COLO668 (cell line): Measurements from ENCODE around the gene PAX3.

Source experiments
- DNase-seq: peaks from one replicate; lab custom pipeline; 2025; ENCODE audit not compliant: unreplicated experiment; lab: John Stamatoyannopoulos, UW

The PAX3 gene

DNA sequence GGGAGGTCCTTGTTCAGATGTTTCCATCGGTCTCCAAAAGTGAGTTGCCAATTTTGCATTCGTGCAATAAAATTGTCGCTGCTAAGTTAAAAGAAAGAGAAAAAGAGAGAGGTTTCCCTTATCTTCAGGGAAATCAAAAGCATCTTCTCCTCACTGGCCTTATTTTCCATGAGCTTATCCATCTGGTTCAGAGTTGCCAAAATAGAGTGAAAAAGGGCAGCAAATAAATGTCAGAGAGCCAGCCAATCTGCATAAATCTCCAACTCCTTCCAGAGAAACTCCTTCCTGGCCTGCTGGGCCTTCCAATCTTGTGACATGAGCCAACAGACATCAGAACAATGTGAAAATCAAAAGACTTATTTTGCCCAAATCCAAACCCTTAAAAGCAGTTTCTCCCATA is 28.4 kb downstream of the PAX3 start:
- DNase-seq, result no peak

- DNase-seq, result no peak
Measured at GRCh38 chr2:222269132-222269531, 29.7 kb downstream of the PAX3 start.

DNA sequence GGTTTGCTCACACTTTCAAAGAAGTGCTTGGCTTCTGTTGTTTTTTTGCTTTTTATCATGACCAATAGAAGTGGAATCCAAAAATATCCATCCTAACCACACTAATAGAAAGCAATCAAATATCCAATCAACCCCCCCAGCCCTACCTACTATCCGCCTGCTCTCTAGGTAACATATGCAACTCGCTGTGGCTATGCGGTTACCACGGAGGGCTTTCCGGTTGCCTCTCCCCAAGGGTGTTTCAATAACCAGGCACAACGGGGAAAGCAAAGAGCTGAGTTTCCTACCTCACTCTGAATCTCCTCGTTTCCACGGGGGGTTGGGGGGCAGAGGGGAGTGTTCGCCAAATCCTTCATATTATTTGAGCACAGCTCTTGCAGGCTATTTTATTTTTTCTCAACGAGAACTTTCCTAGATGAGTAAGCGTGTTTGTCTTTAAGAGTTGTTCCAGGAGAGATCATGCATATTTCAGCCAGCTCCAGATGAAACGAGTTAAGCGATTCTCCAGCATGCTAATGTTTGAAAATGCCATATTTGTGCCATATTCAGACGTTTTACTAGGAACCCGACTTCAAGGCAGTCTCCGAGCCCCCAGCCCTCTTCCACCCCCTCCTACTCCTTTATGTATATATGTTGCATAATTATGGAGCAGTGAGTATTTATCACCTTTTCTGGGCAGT is 30.3 kb downstream of the PAX3 start:
- DNase-seq, result no peak

DNA sequence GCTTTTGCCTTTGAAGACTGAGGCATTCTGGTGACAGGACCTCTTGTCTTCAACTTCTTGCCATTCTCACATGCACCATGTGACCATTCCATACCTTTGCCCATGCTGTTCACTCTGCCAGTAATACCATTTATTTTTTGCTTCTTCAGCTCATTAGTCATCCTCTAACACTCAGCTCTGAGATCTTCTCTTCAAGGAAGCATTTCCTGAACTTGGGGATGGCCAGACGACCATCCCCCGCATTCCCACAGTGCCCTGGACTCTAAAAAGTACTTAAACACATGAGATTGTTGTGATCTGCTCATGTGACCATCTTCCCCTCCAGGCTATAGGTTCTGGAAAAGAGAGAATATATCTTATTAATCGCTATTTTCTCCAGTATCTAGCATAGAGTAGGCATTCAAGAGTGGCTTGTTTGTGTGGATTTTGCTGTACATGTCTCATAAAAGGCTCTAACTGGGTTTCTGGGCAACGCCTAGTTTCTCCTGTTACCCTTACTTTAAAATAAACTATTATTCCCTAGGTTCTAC is 33.9 kb downstream of the PAX3 start:
- DNase-seq, result no peak

- no peak for DNase-seq
Measured at GRCh38 chr2:222261504-222261903, 37.3 kb downstream of the PAX3 start.

DNA sequence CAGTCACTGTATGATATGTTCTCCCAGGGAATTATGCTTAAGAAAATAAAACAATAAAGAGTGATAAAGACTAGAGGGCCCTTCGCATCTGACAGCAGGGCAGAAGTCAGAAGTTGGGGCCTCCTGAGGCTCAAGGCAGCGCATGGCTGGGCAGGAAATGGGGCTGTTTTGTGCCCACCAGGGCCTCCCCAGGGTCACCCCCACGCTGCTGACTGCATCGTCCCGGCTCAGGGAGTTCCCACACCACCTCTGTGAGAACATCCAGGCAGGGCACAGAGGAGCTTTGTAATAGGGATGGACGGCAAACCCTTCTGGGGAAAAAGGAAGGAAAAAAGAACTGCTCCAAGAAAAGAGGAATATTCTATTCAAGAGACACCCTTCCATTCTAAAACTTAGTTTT is 41.2 kb downstream of the PAX3 start:
- DNase-seq, result no peak

DNA sequence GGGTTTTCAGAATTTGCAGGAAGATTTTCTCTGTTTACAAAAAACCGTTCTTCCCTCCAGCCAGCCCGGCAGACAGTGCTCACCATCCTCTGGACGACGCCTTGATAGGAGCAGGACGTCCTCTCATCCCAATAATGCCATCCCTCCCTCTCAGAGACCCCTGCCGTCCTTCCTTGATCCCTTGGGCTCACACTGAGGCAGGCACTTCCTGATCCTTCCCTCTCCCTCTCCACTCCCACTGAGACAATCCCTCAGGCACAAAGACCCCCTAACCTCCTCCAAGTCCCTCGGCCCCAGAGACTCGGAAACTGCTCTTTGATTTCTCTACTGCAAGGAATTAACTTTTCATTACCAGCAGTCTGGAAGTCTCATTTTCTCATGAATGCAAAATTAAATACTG is 42.5 kb downstream of the PAX3 start:
- no peak for DNase-seq

GRCh38 chr2:222255090-222255489 is 43.7 kb downstream of the PAX3 start:
- no peak for DNase-seq

DNA sequence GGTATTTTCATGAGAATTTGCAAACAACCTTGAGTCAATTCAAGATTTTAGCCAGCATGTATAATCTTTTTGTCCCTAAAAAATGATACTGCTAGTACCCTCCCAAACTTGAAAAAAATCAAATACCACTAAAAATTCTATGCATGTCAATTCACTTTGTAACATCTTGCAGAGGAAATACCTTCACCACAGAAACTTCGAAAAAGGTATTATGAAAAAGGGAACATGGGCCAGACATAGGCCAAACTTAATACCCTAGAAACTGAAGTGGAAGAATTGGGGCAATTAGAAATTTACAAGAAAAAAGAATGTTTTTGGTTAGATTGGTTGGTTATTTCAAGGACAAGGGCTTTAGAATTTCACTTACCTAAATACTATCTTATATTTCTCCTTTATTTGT is 48.5 kb downstream of the PAX3 start:
- no peak for DNase-seq

GRCh38 chr2:222249444-222249843 is 49.4 kb downstream of the PAX3 start:
- no peak for DNase-seq

DNA sequence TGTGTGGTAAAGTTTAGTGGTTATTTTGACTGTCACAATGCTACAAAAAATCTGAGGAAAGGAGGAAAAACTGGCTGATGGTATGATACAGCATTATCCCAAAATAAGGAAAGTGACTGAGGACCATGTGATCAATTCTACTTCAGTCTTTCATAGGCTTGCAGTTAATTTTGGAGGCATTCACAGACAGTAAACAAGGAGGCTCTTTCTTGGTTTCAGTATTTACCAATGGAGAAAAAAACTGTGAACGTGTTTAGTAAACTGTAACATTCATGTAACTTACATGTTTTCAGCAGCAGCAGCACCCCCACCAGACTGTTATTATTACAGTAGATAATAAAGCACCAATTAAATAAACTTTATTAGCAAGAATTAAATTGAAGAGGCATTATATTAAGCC is 50.0 kb downstream of the PAX3 start:
- DNase-seq, result no peak

DNA sequence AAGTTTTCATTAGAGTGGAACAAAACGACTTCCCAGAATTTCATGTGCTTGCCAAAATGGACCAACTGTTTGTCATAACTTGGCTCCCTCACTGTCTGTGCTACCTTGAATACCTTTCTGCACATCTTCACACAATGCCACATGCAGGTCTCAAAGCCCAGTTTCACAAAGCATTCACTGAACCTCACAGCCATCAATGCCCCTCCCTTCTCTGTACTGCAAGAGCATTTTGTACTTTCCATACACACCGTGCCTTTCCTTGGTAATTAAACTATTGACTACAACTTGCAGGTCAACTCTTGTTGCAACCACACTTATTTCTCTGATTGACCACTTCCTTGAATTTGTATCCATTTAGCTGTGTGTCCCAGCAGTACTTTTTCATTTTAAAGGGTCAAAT is 50.5 kb downstream of the PAX3 start:
- DNase-seq, result no peak

- no peak for DNase-seq
Measured at GRCh38 chr2:222242532-222242931, 56.3 kb downstream of the PAX3 start.

GRCh38 chr2:222241128-222241870 is 57.5 kb downstream of the PAX3 start:
- peak; percentile 26 for DNase-seq

DNA sequence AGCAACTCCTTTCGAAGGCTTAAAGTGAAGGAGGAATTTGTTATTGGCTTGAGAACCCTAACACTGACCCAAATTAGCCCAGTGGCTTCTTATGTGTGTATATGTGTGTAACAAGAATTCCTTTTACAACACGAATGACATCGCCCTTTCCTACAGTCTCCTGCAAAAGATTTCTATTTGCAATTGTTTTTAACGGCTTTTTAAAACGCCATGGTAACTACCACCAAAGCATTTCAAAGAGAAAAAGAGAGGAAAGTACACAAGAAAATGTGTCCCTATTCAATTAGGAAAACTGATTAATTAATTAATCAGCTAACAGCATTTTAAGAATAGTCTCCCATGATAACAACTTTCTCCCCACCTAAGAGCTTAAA is 58.1 kb downstream of the PAX3 start:
- DNase-seq, result no peak

GRCh38 chr2:222239945-222240675 is 58.7 kb downstream of the PAX3 start:
- DNase-seq, result no peak

DNA sequence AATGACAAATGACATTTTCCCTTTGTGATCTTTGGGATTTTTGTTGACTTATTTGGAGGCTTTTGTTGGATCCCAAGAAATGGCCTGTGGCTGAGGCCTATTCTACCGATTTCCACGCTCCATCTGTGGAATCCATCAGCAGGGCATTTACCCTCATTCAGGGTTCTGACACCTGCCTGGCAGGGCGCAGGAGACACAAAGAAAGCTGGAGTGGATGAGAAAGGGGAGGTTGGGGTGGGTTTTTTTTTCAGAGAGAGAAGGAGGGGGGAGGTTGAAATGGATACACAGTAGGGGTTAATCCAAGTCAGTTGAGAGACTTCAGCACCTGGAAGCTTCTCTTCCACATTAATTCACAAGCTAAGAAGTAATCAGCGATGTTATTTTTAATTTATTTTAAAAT is 59.7 kb downstream of the PAX3 start:
- DNase-seq, result no peak

GRCh38 chr2:222238072-222238471 is 60.7 kb downstream of the PAX3 start:
- no peak for DNase-seq

- no peak for DNase-seq
Measured at GRCh38 chr2:222232839-222233238, 66.0 kb downstream of the PAX3 start.

DNA sequence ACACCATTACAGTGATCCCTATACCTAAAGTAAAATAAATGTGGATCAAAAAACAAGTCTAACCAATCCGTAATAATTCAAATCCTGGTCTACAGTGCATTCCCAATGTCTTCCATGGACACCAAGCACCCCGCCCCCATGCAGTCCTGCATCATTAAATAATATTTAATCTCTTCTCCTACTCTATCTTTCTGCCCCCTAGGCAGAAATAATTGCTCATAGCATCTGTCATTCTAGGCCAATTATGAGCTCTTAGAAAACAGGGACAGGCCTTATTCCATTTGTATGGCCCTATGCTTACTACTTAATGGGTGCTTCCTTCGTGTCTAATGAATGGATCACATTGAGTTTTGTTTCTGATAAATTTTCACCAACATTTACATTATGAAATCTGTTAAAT is 66.4 kb downstream of the PAX3 start:
- DNase-seq, result no peak

DNA sequence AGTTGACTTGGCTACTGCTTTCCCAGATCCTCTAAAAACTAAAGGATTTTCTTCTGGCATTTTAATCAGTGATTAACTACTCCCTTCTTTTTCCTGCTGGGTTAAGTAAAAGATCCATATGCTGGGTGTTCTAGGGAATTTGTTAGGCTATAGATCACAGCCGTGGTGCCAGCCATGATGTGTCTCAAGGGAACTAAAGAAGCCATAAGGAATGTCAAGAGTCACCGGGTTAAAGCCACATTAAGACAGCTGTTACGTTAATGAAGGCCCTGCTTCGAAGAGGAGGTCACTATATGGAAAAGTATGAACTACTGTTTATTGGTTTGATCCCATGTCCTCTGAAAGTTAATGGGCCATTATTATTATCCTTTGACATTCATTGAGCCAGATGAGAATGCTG is 70.7 kb downstream of the PAX3 start:
- no peak for DNase-seq

GRCh38 chr2:222218786-222219185 is 80.0 kb downstream of the PAX3 start:
- DNase-seq, result no peak
